Neural cell (in vitro differentiated cells): ENCODE results near the gene OBSCN. TPM values are rescaled to one million over a fixed set of nuclear protein-coding genes. Genes with fewer than 3 reads are reported as not detected.

Source experiments
- H2AFZ ChIP-seq: fragments of 200-600, 300-800 bp; sonication (generic), shearing (Covaris generic); 2 replicates; pipeline ENCODE4 v1.6.0; 2014; ENCODE audit warnings: low read depth, mild to moderate bottlenecking, antibody characterized with exemption, low read length, moderate library complexity
- H3F3A ChIP-seq: fragments of 200-600 bp; shearing (Covaris generic); 2 replicates; pipeline ENCODE4 v1.6.1; 2016; ENCODE audit warnings: mild to moderate bottlenecking, moderate library complexity, mixed read lengths, antibody characterized with exemption, low read length; ENCODE audit not compliant: insufficient read depth, poor library complexity, severe bottlenecking
- H3K27ac ChIP-seq: fragments of 200-600, 300-800 bp; sonication (generic), shearing (Covaris generic); 2 replicates; pipeline ENCODE4 v1.5.1; 2014; ENCODE audit warnings: mild to moderate bottlenecking, low read length, moderate library complexity
- H3K27me3 ChIP-seq: fragments of 300-800, 200-600 bp; sonication (generic), shearing (Covaris generic); 2 replicates; pipeline ENCODE4 v1.6.0; 2014; ENCODE audit warnings: mild to moderate bottlenecking, low read depth, low read length, moderate library complexity; ENCODE audit not compliant: insufficient read depth
- H3K36me3 ChIP-seq: fragments of 300-800, 200-600 bp; sonication (generic), shearing (Covaris generic); 2 replicates; pipeline ENCODE4 v1.5.1; 2014; ENCODE audit warnings: mild to moderate bottlenecking, antibody characterized with exemption, low read length, moderate library complexity; ENCODE audit not compliant: insufficient read depth
- H3K4me2 ChIP-seq: fragments of 300-800, 200-600 bp; sonication (generic), shearing (Covaris generic); 2 replicates; pipeline ENCODE4 v1.6.0; 2014; ENCODE audit warnings: mild to moderate bottlenecking, low read length
- H3K4me3 ChIP-seq: fragments of 300-800, 200-600 bp; sonication (generic), shearing (Covaris generic); 2 replicates; pipeline ENCODE4 v1.5.1; 2014; ENCODE audit warnings: mild to moderate bottlenecking, low read length, moderate library complexity
- H3K79me2 ChIP-seq: fragments of 200-600 bp; shearing (Covaris generic); replicated peaks from 2 replicates; pipeline ENCODE4 v1.6.0; 2014; ENCODE audit warnings: mild to moderate bottlenecking, low read length, moderate library complexity; ENCODE audit not compliant: insufficient read depth
- H3K9ac ChIP-seq: fragments of 300-800, 200-600 bp; sonication (generic), shearing (Covaris generic); 2 replicates; pipeline ENCODE4 v1.6.1; 2016; ENCODE audit warnings: mild to moderate bottlenecking, low read length, mixed read lengths
- H3K9me2 ChIP-seq: fragments of 200-600 bp; shearing (Covaris generic); 2 replicates; pipeline ENCODE4 v1.6.1; 2016; ENCODE audit warnings: mild to moderate bottlenecking, low read length, mixed read lengths; ENCODE audit not compliant: insufficient read depth
- H3K9me3 ChIP-seq: fragments of 200-600, 300-800 bp; sonication (generic), shearing (Covaris generic); 2 replicates; pipeline ENCODE4 v1.6.1; 2016; ENCODE audit warnings: mild to moderate bottlenecking, mixed run types, low read length, moderate library complexity, mixed read lengths
- H4K20me1 ChIP-seq: fragments of 200-600 bp; shearing (Covaris generic); 2 replicates; pipeline ENCODE4 v1.6.1; 2016; ENCODE audit warnings: mild to moderate bottlenecking, mixed run types; ENCODE audit not compliant: insufficient read depth
- CTCF ChIP-seq: fragments of 450-650 bp; IDR thresholded peaks from 2 replicates; pipeline ENCODE4 v1.5.1; 2014; ENCODE audit warnings: antibody characterized with exemption, mild to moderate bottlenecking, moderate library complexity; ENCODE audit not compliant: poor library complexity, severe bottlenecking
- EP300 ChIP-seq: fragments of 450-650 bp; conservative IDR thresholded peaks from 2 replicates; pipeline ENCODE4 v1.6.1; 2014; ENCODE audit warnings: antibody characterized with exemption, mild to moderate bottlenecking, moderate library complexity; ENCODE audit not compliant: poor library complexity, severe bottlenecking
- EZH2 ChIP-seq: fragments of 200-600, 300-800 bp; shearing (Covaris generic), sonication (generic); IDR thresholded peaks from 2 replicates; pipeline ENCODE4 v1.6.1; 2014; ENCODE audit warnings: antibody characterized with exemption, low read length, borderline replicate concordance, mild to moderate bottlenecking; ENCODE audit not compliant: insufficient read depth, poor library complexity, severe bottlenecking
- MXI1 ChIP-seq: fragments of 450-650 bp; conservative IDR thresholded peaks from 2 replicates; pipeline ENCODE4 v1.6.1; 2014; ENCODE audit warnings: antibody characterized with exemption, mild to moderate bottlenecking; ENCODE audit not compliant: poor library complexity, severe bottlenecking
- POLR2AphosphoS5 ChIP-seq: IDR thresholded peaks from 2 replicates; pipeline ENCODE4 v1.6.1; 2012
- RAD21 ChIP-seq: fragments of 450-650 bp; conservative IDR thresholded peaks from 2 replicates; pipeline ENCODE4 v1.6.1; 2014; ENCODE audit warnings: antibody characterized with exemption, mild to moderate bottlenecking, moderate library complexity
- SMC3 ChIP-seq: fragments of 450-650 bp; conservative IDR thresholded peaks from 2 replicates; pipeline ENCODE4 v1.6.1; 2014; ENCODE audit warnings: antibody characterized with exemption, mild to moderate bottlenecking, moderate library complexity; ENCODE audit not compliant: poor library complexity
- TAF1 ChIP-seq: IDR thresholded peaks from 2 replicates; pipeline ENCODE4 v1.6.1; 2012; ENCODE audit warnings: low read depth
- polyA plus RNA-seq: library from polyadenylated mRNA; depleted of rRNA; stranded (reverse); fragments of >200 nt; gene quantifications from 2 replicates; pipeline ENCODE4 v1.2.3, GENCODE V29; 2014
- TF ChIP-seq, protein P1 (sequence below): IDR thresholded peaks from 2 replicates; pipeline ENCODE4 v1.6.1; 2012; ENCODE audit warnings: borderline replicate concordance

OBSCN gene
- polyA plus RNA-seq, 1 donor from 2014 or later, result 7.2 TPM

DNA sequence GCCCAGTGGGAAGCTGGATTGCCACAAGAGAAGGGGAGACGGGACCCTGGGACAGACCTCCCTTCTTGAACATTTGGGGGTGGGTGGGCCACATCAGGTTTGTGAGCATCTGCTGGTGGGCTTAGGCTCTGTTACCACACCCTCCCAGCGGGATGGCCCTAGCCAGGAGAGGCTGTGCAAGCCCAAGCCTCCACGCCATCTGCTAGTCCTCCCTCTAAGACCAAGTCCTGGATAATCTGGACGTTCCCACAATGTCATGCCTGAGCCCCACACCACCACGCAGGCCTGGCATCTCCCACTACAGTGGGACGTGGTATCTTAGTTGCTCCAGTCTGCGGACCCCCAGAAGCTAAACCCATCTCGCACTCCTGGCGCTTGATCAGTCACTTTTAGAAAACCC is 46.0 kb upstream of the OBSCN start:
- H3K9ac ChIP-seq, result no peak overlapping the region

GRCh38 chr1:228162286-228163006 is 45.4 kb upstream of the OBSCN start:
- H3K36me3 ChIP-seq, result no peaks in the 10 kb centered on the region
- TF ChIP-seq TAF1, result no peak
- TF ChIP-seq POLR2AphosphoS5, result no peak
- no peak for TF ChIP-seq MXI1
- TF ChIP-seq RAD21, result no peak
- TF ChIP-seq, protein P1, sequence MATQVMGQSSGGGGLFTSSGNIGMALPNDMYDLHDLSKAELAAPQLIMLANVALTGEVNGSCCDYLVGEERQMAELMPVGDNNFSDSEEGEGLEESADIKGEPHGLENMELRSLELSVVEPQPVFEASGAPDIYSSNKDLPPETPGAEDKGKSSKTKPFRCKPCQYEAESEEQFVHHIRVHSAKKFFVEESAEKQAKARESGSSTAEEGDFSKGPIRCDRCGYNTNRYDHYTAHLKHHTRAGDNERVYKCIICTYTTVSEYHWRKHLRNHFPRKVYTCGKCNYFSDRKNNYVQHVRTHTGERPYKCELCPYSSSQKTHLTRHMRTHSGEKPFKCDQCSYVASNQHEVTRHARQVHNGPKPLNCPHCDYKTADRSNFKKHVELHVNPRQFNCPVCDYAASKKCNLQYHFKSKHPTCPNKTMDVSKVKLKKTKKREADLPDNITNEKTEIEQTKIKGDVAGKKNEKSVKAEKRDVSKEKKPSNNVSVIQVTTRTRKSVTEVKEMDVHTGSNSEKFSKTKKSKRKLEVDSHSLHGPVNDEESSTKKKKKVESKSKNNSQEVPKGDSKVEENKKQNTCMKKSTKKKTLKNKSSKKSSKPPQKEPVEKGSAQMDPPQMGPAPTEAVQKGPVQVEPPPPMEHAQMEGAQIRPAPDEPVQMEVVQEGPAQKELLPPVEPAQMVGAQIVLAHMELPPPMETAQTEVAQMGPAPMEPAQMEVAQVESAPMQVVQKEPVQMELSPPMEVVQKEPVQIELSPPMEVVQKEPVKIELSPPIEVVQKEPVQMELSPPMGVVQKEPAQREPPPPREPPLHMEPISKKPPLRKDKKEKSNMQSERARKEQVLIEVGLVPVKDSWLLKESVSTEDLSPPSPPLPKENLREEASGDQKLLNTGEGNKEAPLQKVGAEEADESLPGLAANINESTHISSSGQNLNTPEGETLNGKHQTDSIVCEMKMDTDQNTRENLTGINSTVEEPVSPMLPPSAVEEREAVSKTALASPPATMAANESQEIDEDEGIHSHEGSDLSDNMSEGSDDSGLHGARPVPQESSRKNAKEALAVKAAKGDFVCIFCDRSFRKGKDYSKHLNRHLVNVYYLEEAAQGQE, result no peak
- TF ChIP-seq SMC3, result no peak
- no peak for TF ChIP-seq CTCF
- no peak for TF ChIP-seq EP300
- TF ChIP-seq EZH2, result no peak
- H3K4me3 ChIP-seq, result no peak overlapping the region
- no peak overlapping the region for H3K9ac ChIP-seq
- H3K79me2 ChIP-seq, result peaks cover 8% of the 10 kb centered on the region
- H3K9me2 ChIP-seq, result no peaks in the 10 kb centered on the region
- no peaks in the 10 kb centered on the region for H3F3A ChIP-seq
- no peak overlapping the region for H2AFZ ChIP-seq
- no peak overlapping the region for H3K27ac ChIP-seq
- no peaks in the 10 kb centered on the region for H3K9me3 ChIP-seq
- no peaks in the 10 kb centered on the region for H4K20me1 ChIP-seq
- no peak overlapping the region for H3K4me2 ChIP-seq
- H3K27me3 ChIP-seq, result no peaks in the 10 kb centered on the region

More for the DNA sequence above, 46.0 kb upstream of the OBSCN start:
- Histone ChIP-seq H3K79me2 (peaks cover 7% of the 10 kb centered on the region), H3K27ac (no peak overlapping the region), H3K9me2 (no peaks in the 10 kb centered on the region), H4K20me1 (no peaks in the 10 kb centered on the region), H2AFZ (no peak overlapping the region), H3K4me3 (no peak overlapping the region), H3K36me3 (no peaks in the 10 kb centered on the region), H3F3A (no peaks in the 10 kb centered on the region), H3K9me3 (no peaks in the 10 kb centered on the region), H3K4me2 (no peak overlapping the region), H3K27me3 (no peaks in the 10 kb centered on the region)
- no peak for TF ChIP-seq CTCF
